GM12891 (cell line): ENCODE measurements around the gene TBC1D22A.

Experiments
- POLR2A ChIP-seq: IDR thresholded peaks from 2 replicates; pipeline ENCODE4 v1.6.1; 2011; ENCODE audit warnings: low read depth, low read length, control low read depth
- POLR2AphosphoS5 ChIP-seq: IDR thresholded peaks from 2 replicates; pipeline ENCODE4 v1.6.1; 2011; ENCODE audit warnings: low read depth, low read length, control low read depth
- POU2F2 ChIP-seq: IDR thresholded peaks from 2 replicates; pipeline ENCODE4 v1.6.1; 2011; ENCODE audit warnings: low read depth, mild to moderate bottlenecking, control low read depth, low read length, moderate library complexity
- TAF1 ChIP-seq: IDR thresholded peaks from 2 replicates; pipeline ENCODE4 v1.6.1; 2011; ENCODE audit warnings: low read depth, low read length, control low read depth

- TF ChIP-seq TAF1 (no peak), POLR2A (no peak), POLR2AphosphoS5 (no peak), POU2F2 (no peak)
Measured at GRCh38 chr22:46794491-46794890, 32.0 kb downstream of the TBC1D22A start.
